Panc1 (cell line): ENCODE data around the gene SERPINI2. TPM values are rescaled to one million over a fixed set of nuclear protein-coding genes. Genes with fewer than 3 reads are reported as not detected.

Experiments used
- ATAC-seq: fragments of 200-7000 bp; cut with Tn5 transposase; 2 replicates; pipeline ENCODE4 v1.9.1; 2020; ENCODE audit warnings: mild to moderate bottlenecking, moderate library complexity
- BruUV-seq: library from RNA; stranded (reverse); fragments of 400-500 nt; replicated peaks from 2 replicates; lab custom pipeline; 2021; lab: Mats Ljungman, UMichigan
- CTCF ChIA-PET: fragments of 300-600 bp; sonication (Branson Sonifier 250); formaldehyde crosslinking; loops from one replicate; lab custom pipeline; 2022; ENCODE audit warnings: antibody characterized with exemption; lab: Charles Lee
- POLR2A ChIA-PET: fragments of 300-600 bp; sonication (Branson Sonifier 250); formaldehyde crosslinking; loops from one replicate; lab custom pipeline; 2022; ENCODE audit warnings: antibody characterized with exemption; lab: Charles Lee
- DNase-seq: peaks from one replicate; pipeline ENCODE4 v3.0.0-alpha.2; 2010; ENCODE audit warnings: low read depth, low spot score
- H3K27ac ChIP-seq: 2 replicates; pipeline ENCODE4 v1.5.1; 2011; ENCODE audit warnings: mild to moderate bottlenecking, low read length, inconsistent platforms
- H3K27me3 ChIP-seq: fragments of 200-500 bp; sonication (Bioruptor generic); 2 replicates; pipeline ENCODE4 v1.6.0; 2014; ENCODE audit warnings: low read length, inconsistent platforms; ENCODE audit not compliant: control insufficient read depth, insufficient read depth
- H3K36me3 ChIP-seq: fragments of 200-500 bp; sonication (Bioruptor generic); 2 replicates; pipeline ENCODE4 v1.5.1; 2014; ENCODE audit warnings: inconsistent platforms, mild to moderate bottlenecking, low read length, moderate library complexity; ENCODE audit not compliant: control insufficient read depth, insufficient read depth
- H3K4me1 ChIP-seq: 2 replicates; pipeline ENCODE4 v1.5.1; 2011; ENCODE audit warnings: inconsistent platforms, mild to moderate bottlenecking, low read length, moderate library complexity; ENCODE audit not compliant: control insufficient read depth, insufficient read depth
- H3K4me3 ChIP-seq, 2 experiments: 2 replicates each; pipeline ENCODE4 v1.5.1; 2011 to 2012; ENCODE audit warnings: low read depth in 2 of 2, low read length in 2 of 2, mild to moderate bottlenecking in 2 of 2, inconsistent platforms in 1 of 2, moderate library complexity in 1 of 2
- H3K9me3 ChIP-seq: fragments of 200-500 bp; sonication (Bioruptor generic); 2 replicates; pipeline ENCODE4 v1.5.1; 2014; ENCODE audit warnings: low read depth, mild to moderate bottlenecking, inconsistent platforms, low read length, moderate library complexity; ENCODE audit not compliant: control insufficient read depth, insufficient read depth
- POLR2AphosphoS5 ChIP-seq: IDR thresholded peaks from 2 replicates; pipeline ENCODE4 v1.6.1; 2012; ENCODE audit warnings: mild to moderate bottlenecking, low read depth, low read length, moderate library complexity
- SIN3A ChIP-seq: IDR thresholded peaks from 2 replicates; pipeline ENCODE4 v1.6.1; 2012; ENCODE audit warnings: low read depth, mild to moderate bottlenecking, low read length, moderate library complexity, borderline replicate concordance; ENCODE audit not compliant: insufficient read depth
- TCF7L2 ChIP-seq: IDR thresholded peaks from 2 replicates; pipeline ENCODE4 v1.6.1; 2011; ENCODE audit warnings: mild to moderate bottlenecking, low read depth, low read length, inconsistent platforms
- in situ Hi-C: cut with HindIII; loops from 2 replicates; pipeline ENCODE4 v1.10.0; 2016; ENCODE audit warnings: low sequenced_read_pairs, low pct_unique_long_range_greater_than_20kb
- intact Hi-C: fragments of 100-400 bp; cut with micrococcal nuclease; formaldehyde crosslinking; loops from one replicate; pipeline ENCODE4 v1.10.0; 2022; ENCODE audit not compliant: unreplicated experiment
- total RNA-seq: library from RNA; stranded (reverse); gene quantifications from one replicate; pipeline ENCODE4 v1.2.1, GENCODE V29; 2021; ENCODE audit not compliant: unreplicated experiment
- TF ChIP-seq, protein P1 (sequence below), 2 experiments: IDR thresholded peaks; 2 replicates each; pipeline ENCODE4 v1.6.1; 2011 to 2012; ENCODE audit warnings: low read depth in 2 of 2, control low read depth in 1 of 2, low read length in 1 of 2, mild to moderate bottlenecking in 1 of 2, moderate library complexity in 1 of 2; ENCODE audit not compliant: insufficient read depth in 1 of 2
- TF ChIP-seq, protein P2 (sequence below): fragments of 450-650 bp; IDR thresholded peaks from 2 replicates; pipeline ENCODE4 v1.5.1; 2017; ENCODE audit warnings: mild to moderate bottlenecking

SERPINI2 gene
- total RNA-seq, 1 experiment from 2014 or later: not detected

DNA sequence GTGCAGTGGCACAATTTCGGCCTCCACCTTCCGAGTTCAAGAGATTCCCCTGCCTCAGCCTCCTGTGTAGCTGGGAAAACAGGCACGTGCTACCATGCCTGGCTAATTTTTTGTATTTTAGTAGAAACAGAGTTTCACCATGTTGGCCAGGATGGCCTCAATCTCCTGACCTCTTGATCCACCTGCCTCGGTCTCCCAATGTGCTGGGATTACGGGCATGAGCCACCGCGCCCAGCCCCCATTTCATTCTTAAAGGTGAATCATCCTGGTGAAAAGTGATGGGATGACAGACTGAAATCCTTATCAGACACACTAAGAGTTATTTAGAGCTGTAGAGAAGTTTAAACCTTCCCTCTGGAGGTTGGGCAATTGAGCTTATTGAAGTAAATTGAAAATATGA is 24.1 kb upstream of the SERPINI2 start:
- TF ChIP-seq, protein P1, sequence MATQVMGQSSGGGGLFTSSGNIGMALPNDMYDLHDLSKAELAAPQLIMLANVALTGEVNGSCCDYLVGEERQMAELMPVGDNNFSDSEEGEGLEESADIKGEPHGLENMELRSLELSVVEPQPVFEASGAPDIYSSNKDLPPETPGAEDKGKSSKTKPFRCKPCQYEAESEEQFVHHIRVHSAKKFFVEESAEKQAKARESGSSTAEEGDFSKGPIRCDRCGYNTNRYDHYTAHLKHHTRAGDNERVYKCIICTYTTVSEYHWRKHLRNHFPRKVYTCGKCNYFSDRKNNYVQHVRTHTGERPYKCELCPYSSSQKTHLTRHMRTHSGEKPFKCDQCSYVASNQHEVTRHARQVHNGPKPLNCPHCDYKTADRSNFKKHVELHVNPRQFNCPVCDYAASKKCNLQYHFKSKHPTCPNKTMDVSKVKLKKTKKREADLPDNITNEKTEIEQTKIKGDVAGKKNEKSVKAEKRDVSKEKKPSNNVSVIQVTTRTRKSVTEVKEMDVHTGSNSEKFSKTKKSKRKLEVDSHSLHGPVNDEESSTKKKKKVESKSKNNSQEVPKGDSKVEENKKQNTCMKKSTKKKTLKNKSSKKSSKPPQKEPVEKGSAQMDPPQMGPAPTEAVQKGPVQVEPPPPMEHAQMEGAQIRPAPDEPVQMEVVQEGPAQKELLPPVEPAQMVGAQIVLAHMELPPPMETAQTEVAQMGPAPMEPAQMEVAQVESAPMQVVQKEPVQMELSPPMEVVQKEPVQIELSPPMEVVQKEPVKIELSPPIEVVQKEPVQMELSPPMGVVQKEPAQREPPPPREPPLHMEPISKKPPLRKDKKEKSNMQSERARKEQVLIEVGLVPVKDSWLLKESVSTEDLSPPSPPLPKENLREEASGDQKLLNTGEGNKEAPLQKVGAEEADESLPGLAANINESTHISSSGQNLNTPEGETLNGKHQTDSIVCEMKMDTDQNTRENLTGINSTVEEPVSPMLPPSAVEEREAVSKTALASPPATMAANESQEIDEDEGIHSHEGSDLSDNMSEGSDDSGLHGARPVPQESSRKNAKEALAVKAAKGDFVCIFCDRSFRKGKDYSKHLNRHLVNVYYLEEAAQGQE (IDR thresholded peaks at IDR 0.05; ENCODE audit: insufficient read depth in 1 of 2, low read depth in 2 of 2, low read length in 1 of 2): no peak
- TF ChIP-seq TCF7L2: no peak
- no peak for TF ChIP-seq SIN3A
- no peak for TF ChIP-seq POLR2AphosphoS5
- TF ChIP-seq, protein P2, sequence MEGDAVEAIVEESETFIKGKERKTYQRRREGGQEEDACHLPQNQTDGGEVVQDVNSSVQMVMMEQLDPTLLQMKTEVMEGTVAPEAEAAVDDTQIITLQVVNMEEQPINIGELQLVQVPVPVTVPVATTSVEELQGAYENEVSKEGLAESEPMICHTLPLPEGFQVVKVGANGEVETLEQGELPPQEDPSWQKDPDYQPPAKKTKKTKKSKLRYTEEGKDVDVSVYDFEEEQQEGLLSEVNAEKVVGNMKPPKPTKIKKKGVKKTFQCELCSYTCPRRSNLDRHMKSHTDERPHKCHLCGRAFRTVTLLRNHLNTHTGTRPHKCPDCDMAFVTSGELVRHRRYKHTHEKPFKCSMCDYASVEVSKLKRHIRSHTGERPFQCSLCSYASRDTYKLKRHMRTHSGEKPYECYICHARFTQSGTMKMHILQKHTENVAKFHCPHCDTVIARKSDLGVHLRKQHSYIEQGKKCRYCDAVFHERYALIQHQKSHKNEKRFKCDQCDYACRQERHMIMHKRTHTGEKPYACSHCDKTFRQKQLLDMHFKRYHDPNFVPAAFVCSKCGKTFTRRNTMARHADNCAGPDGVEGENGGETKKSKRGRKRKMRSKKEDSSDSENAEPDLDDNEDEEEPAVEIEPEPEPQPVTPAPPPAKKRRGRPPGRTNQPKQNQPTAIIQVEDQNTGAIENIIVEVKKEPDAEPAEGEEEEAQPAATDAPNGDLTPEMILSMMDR: no peak
- intact Hi-C loops: no loop called here
- BruUV-seq: no TSS peak
- Histone ChIP-seq H3K27me3 (no peaks in the 10 kb centered on the region), H3K27ac (no peak overlapping the region), H3K4me3 (no peak overlapping the region), H3K36me3 (no peaks in the 10 kb centered on the region), H3K9me3 (no peaks in the 10 kb centered on the region), H3K4me1 (no peaks in the 10 kb centered on the region)
- no peak for ATAC-seq
- ChIA-PET POLR2A (no interaction called here), CTCF (no interaction called here)
- in situ Hi-C loops: no loop called here
- DNase-seq: no peak

DNA sequence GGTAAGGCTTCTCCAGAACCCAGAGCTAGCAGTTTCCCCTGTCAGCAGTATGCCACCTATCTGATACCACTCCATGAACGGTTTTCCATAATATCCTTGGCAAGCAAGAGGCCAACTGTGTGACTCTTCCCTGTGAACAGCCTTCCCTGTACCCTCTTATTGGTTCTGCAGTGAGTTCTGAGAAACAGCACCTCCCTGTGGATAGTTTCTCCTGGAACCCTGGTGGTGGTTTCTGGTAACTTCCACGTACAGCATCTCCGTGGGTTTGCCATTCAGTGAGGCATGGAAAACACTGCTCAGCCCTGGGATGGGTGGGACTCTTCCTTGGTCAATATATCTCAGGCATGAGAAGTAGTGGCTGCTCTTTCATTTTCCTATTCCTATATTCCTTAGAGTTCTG is 19.4 kb upstream of the SERPINI2 start:
- CTCF ChIA-PET: no interaction called here
- H3K27ac ChIP-seq: no peak overlapping the region
- ATAC-seq: no peak
- POLR2A ChIA-PET: no interaction called here
- no peak for DNase-seq
- H3K4me1 ChIP-seq: no peaks in the 10 kb centered on the region
- intact Hi-C loops: no loop called here
- H3K36me3 ChIP-seq: no peaks in the 10 kb centered on the region
- no peaks in the 10 kb centered on the region for H3K27me3 ChIP-seq
- no peaks in the 10 kb centered on the region for H3K9me3 ChIP-seq
- H3K4me3 ChIP-seq: no peak overlapping the region
- BruUV-seq: no TSS peak
- TF ChIP-seq, protein P2: peak; percentile 24
- no peak for TF ChIP-seq POLR2AphosphoS5
- in situ Hi-C loops: no loop called here
